ENCODE measurements around the gene FXYD6. TPM values are rescaled to one million over a fixed set of nuclear protein-coding genes. Genes with fewer than 3 reads are reported as not detected.

Gene FXYD6
- total RNA-seq, 2 donors from 2014 or later, result 16.8 to 23.9 TPM

- 3 to 19% methylated on average over 4 of the region's 4 CpGs for WGBS, 2 donors
- Histone ChIP-seq H3K36me3 (replicated peaks in 1 of 2; ENCODE audit: insufficient read depth in 1 of 2, low read depth in 2 of 2) (no peaks in the 10 kb centered on the region), H3K4me3 (no peak overlapping the region), H3K9me3 (no peaks in the 10 kb centered on the region), H3K4me1 (no peaks in the 10 kb centered on the region), H3K27ac (no peak overlapping the region), H3K27me3 (no peaks in the 10 kb centered on the region)
- ATAC-seq (peak; percentile 49), DNase-seq (no peak)
- intact Hi-C loops (cut with DNase I), result no loop called here
- TF ChIP-seq CTCF (IDR thresholded peaks at IDR 0.05) (no peak), POLR2A (IDR thresholded peaks at IDR 0.05) (no peak)
Observed at GRCh38 chr11:117919341-117919740, 42.9 kb upstream of the FXYD6 start.

GRCh38 chr11:117918366-117919255 is 42.2 kb upstream of the FXYD6 start:
- Histone ChIP-seq H3K27ac (no peak overlapping the region), H3K27me3 (no peaks in the 10 kb centered on the region), H3K4me3 (no peak overlapping the region), H3K9me3 (no peaks in the 10 kb centered on the region), H3K36me3 (replicated peaks in 1 of 2; ENCODE audit: insufficient read depth in 1 of 2, low read depth in 2 of 2) (no peaks in the 10 kb centered on the region), H3K4me1 (no peaks in the 10 kb centered on the region)
- DNase-seq (no peak), ATAC-seq (no peak)
- 73 to 75% methylated on average over 8 to 15 of the region's 17 CpGs for WGBS, 2 donors
- TF ChIP-seq CTCF (IDR thresholded peaks at IDR 0.05), result no peak
- TF ChIP-seq POLR2A (IDR thresholded peaks at IDR 0.05), result no peak
- intact Hi-C loops (cut with DNase I), result no loop called here

DNA sequence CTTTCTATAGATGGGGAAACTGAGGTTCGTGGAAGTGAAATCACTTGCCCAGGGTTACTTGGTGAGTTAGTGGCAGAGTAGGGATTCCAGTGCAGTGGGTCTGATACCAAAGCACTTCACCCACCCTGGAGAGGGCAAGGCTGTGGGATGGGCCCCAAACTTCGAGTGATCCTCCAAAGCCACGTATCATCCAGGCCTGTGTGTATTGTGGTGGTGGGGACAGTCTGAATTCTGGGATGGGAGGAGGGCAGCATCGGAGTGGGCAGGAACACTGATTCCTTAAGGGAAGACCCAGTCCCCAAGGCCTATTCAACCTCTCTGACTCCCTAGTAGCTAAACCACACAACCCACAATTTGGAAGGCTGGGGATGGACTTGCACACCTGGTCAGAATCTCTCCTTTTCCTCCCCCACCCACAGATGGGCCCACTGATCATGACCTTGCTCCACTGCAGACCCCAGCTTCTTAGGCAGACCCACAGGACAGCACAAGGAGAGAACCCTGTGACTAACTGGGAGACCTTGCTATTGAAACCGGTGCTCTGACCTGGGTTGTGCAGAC is 41.2 kb upstream of the FXYD6 start:
- TF ChIP-seq POLR2A (IDR thresholded peaks at IDR 0.05) (no peak), CTCF (IDR thresholded peaks at IDR 0.05) (no peak)
- no peak overlapping the region for H3K4me3 ChIP-seq
- no peak for ATAC-seq
- no peak for DNase-seq
- intact Hi-C loops (cut with DNase I), result no loop called here
- no peaks in the 10 kb centered on the region for H3K9me3 ChIP-seq
- H3K4me1 ChIP-seq, result no peaks in the 10 kb centered on the region
- no peak overlapping the region for H3K27ac ChIP-seq
- no peaks in the 10 kb centered on the region for H3K27me3 ChIP-seq
- H3K36me3 ChIP-seq (replicated peaks in 1 of 2; ENCODE audit: insufficient read depth in 1 of 2, low read depth in 2 of 2), result no peaks in the 10 kb centered on the region
- WGBS, 2 donors, result 85 to 86% methylated on average over 5 of the region's 5 CpGs

DNA sequence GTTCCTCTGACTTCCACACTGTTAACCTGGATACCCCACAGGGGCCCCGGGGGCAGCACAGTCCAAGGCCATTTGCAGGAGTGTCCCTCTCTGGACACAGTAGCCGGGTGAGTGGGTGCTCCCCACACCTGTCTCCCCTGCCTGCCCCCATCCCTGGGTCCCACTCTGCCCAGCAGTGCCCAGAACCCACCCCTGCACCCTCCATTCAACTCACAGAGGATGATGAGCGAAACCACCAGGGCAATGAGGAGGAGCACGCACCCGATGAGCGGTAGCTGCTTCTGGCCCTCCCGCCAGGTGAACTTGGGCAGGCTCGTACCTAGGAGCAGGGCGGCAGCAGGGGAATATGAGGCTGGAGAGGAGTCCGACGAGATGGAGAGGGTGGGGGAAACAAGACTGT is 40.5 kb upstream of the FXYD6 start:
- no peak overlapping the region for H3K27ac ChIP-seq
- H3K4me3 ChIP-seq, result no peak overlapping the region
- DNase-seq (no peak), ATAC-seq (no peak)
- 93 to 95% methylated on average over 10 of the region's 11 CpGs for WGBS, 2 donors
- H3K27me3 ChIP-seq, result no peaks in the 10 kb centered on the region
- intact Hi-C loops (cut with DNase I), result no loop called here
- H3K4me1 ChIP-seq, result no peaks in the 10 kb centered on the region
- no peak for TF ChIP-seq CTCF (IDR thresholded peaks at IDR 0.05)
- TF ChIP-seq POLR2A (IDR thresholded peaks at IDR 0.05), result no peak
- no peaks in the 10 kb centered on the region for H3K9me3 ChIP-seq
- H3K36me3 ChIP-seq (replicated peaks in 1 of 2; ENCODE audit: insufficient read depth in 1 of 2, low read depth in 2 of 2), result no peaks in the 10 kb centered on the region
